Endothelial cell (in vitro differentiated cells): ENCODE results near the gene KRT77. TPM values are rescaled to one million over a fixed set of nuclear protein-coding genes. Genes with fewer than 3 reads are reported as not detected.

ENCODE experiments used
- DNase-seq: peaks from one replicate; pipeline ENCODE4 v3.0.0; 2021; ENCODE audit warnings: low spot score
- H3K27ac Mint-ChIP-seq: one replicate; pipeline ENCODE4 v1.8.0; 2021; ENCODE audit warnings: mixed read lengths, inconsistent platforms; ENCODE audit not compliant: unreplicated experiment
- H3K27me3 Mint-ChIP-seq: one replicate; pipeline ENCODE4 v1.8.0; 2021; ENCODE audit warnings: mild to moderate bottlenecking, moderate library complexity, mixed read lengths, inconsistent platforms; ENCODE audit not compliant: unreplicated experiment
- H3K36me3 Mint-ChIP-seq: one replicate; pipeline ENCODE4 v1.8.0; 2021; ENCODE audit warnings: mild to moderate bottlenecking, low read depth, mixed read lengths, inconsistent platforms; ENCODE audit not compliant: unreplicated experiment
- H3K4me1 Mint-ChIP-seq: one replicate; pipeline ENCODE4 v1.8.0; 2021; ENCODE audit warnings: mild to moderate bottlenecking, mixed read lengths, inconsistent platforms; ENCODE audit not compliant: unreplicated experiment
- H3K4me3 Mint-ChIP-seq: one replicate; pipeline ENCODE4 v1.8.0; 2021; ENCODE audit warnings: mild to moderate bottlenecking, mixed read lengths, inconsistent platforms; ENCODE audit not compliant: unreplicated experiment
- H3K9me3 Mint-ChIP-seq: one replicate; pipeline ENCODE4 v1.8.0; 2021; ENCODE audit warnings: mixed read lengths, inconsistent platforms; ENCODE audit not compliant: unreplicated experiment
- total RNA-seq: library from RNA; stranded (reverse); fragmentation: NEBNext Ultra II Directional; extraction: Animal tissue kit (Norgen Biotek cat#: 25700); gene quantifications from one replicate; pipeline ENCODE4 v1.2.1, GENCODE V29; 2021; ENCODE audit not compliant: unreplicated experiment
- TF ChIP-seq, protein P1 (sequence below): fragments of 200-600 bp; sonication (generic); IDR thresholded peaks from one replicate; pipeline ENCODE4 v1.5.0; 2021; ENCODE audit warnings: antibody characterized with exemption; ENCODE audit not compliant: unreplicated experiment

The KRT77 gene
- total RNA-seq, 1 donor from 2014 or later, result not detected

DNA sequence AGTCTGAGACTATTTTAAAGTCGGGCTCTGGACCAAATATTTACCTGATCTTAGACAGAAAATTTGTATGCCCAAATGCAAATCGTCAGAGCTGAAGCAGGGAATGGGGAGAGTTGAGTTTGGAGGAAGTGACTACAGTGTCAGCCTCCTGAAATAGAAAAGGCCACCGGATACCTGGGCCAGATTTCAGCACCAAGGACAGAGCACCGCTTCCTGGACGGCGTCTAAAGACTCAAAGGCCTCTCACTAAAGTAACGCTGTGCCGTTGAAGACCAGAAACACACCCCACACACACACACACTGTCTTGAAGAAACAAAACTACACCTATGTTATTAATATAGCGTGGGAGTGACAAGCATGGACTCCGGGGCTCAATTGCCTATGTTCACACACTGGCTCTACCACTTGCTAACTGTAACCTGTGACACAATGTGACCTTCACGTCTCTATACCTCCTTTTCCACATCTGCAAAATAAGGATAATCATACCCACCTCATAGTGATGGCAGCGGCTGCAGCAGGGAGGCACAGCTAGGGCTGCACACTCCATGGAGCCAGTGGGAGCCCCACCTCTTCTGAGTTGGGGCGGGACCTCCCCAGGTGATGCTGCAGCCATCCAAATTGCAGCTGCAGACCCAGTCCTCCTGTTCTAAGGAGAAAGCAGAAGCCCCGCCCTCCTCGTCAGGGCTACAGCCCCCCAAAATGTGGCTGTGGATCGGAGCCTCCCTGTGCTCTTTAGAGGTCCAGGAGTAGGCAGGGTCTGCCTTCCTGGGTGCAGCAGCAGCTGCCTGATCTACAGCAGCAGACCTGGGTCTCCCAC, 38.3 kb upstream of the KRT77 start:
- H3K9me3 Mint-ChIP-seq, result no peaks in the 10 kb centered on the region
- H3K27ac Mint-ChIP-seq, result no peak overlapping the region
- no peaks in the 10 kb centered on the region for H3K36me3 Mint-ChIP-seq
- DNase-seq, result peak; percentile 80
- H3K27me3 Mint-ChIP-seq, result peaks cover 2% of the 10 kb centered on the region
- H3K4me1 Mint-ChIP-seq, result no peaks in the 10 kb centered on the region
- TF ChIP-seq, protein P1, sequence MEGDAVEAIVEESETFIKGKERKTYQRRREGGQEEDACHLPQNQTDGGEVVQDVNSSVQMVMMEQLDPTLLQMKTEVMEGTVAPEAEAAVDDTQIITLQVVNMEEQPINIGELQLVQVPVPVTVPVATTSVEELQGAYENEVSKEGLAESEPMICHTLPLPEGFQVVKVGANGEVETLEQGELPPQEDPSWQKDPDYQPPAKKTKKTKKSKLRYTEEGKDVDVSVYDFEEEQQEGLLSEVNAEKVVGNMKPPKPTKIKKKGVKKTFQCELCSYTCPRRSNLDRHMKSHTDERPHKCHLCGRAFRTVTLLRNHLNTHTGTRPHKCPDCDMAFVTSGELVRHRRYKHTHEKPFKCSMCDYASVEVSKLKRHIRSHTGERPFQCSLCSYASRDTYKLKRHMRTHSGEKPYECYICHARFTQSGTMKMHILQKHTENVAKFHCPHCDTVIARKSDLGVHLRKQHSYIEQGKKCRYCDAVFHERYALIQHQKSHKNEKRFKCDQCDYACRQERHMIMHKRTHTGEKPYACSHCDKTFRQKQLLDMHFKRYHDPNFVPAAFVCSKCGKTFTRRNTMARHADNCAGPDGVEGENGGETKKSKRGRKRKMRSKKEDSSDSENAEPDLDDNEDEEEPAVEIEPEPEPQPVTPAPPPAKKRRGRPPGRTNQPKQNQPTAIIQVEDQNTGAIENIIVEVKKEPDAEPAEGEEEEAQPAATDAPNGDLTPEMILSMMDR, result no peak
- no peak overlapping the region for H3K4me3 Mint-ChIP-seq

DNA sequence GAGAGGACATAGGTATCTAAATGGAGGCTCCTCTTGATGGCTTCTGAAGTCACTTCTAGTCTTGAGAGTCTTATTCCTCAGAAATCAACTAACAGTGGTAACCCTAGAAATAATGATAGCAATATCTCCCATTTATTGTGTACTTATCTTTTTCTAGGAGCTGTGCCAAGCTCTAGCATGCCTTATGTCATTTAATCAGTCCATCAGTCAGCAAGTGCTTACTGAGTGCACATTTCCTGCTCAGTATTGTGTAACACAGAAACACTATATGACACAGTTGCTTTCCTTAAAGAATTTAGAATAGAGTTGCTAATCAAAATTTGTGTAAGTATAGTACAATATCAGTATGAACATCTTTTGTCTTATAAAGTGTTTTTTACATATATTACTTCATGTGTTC, 37.3 kb upstream of the KRT77 start:
- Mint-ChIP-seq H3K4me3 (no peak overlapping the region), H3K9me3 (no peaks in the 10 kb centered on the region), H3K27ac (no peak overlapping the region), H3K4me1 (no peaks in the 10 kb centered on the region), H3K36me3 (no peaks in the 10 kb centered on the region), H3K27me3 (peaks cover 4% of the 10 kb centered on the region)
- no peak for DNase-seq
- TF ChIP-seq, protein P1, result no peak

DNA sequence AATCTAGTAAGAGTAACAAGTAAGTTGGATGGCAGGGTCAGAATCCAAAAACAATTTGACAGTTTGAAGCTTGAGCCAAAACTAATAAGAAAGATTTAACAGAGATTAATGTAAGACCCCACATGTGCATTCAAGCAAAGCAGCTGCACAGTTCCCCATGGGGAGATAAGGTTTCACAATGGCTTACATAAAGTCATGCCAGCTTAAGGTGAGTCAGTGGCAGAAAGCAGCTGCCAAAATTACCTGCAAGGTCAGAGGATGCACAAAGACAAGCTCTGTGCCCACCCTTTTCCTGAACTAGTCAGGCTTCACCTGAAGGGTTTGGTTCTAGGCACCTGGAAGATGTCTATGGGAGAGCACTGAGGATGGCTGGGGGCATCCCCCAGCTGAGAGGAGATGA, 36.6 kb upstream of the KRT77 start:
- Mint-ChIP-seq H3K4me3 (no peak overlapping the region), H3K4me1 (no peaks in the 10 kb centered on the region), H3K36me3 (no peaks in the 10 kb centered on the region), H3K27me3 (peaks cover 4% of the 10 kb centered on the region), H3K27ac (no peak overlapping the region), H3K9me3 (no peaks in the 10 kb centered on the region)
- TF ChIP-seq, protein P1, result no peak
- no peak for DNase-seq

DNA sequence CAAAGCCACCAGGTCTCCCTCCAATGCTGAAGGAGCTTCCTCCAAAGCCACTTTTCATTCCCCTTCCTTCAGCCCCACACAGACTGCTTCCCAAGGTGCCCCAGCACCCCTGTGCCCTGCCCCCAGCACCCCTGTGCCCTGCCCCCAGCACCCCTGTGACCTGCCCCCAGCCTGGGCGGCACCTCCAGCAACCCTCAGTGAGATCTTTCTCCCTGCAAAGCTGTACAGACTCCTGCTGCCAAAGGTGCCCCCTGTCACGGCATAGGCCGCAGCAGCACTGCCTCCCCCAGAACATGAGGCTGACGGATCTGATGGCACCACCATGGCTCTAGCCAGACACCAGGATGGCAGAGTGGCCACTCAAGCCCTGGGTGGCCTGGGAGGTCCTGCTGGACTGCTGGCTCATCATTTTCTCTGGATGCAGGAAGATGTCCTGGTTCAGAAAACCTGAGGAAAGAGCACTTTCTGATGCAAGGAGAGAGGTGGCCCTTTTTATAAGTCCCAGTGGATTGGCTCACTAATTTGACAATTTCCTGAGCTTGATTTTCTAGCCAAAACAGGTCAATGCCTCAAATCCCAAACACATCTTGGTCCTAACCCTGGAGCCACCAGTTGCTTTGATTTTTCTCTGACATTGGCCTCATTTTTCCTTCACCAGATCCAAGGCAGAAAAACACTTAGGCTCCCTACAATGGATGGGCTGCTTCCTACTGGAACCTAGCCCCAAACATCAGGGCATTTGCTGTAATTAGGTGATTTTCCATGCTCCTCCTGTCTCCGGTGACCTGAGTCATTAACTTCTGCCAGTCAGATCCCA, 32.7 kb upstream of the KRT77 start:
- no peaks in the 10 kb centered on the region for H3K36me3 Mint-ChIP-seq
- no peak for DNase-seq
- TF ChIP-seq, protein P1, result no peak
- no peaks in the 10 kb centered on the region for H3K4me1 Mint-ChIP-seq
- no peak overlapping the region for H3K4me3 Mint-ChIP-seq
- H3K27me3 Mint-ChIP-seq, result peaks cover 6% of the 10 kb centered on the region
- H3K27ac Mint-ChIP-seq, result no peak overlapping the region
- no peaks in the 10 kb centered on the region for H3K9me3 Mint-ChIP-seq

GRCh38 chr12:52735106-52735505, 31.8 kb upstream of the KRT77 start:
- H3K27ac Mint-ChIP-seq, result no peak overlapping the region
- no peak for DNase-seq
- no peaks in the 10 kb centered on the region for H3K9me3 Mint-ChIP-seq
- H3K4me1 Mint-ChIP-seq, result no peaks in the 10 kb centered on the region
- H3K36me3 Mint-ChIP-seq, result no peaks in the 10 kb centered on the region
- TF ChIP-seq, protein P1, result no peak
- no peak overlapping the region for H3K4me3 Mint-ChIP-seq
- H3K27me3 Mint-ChIP-seq, result peaks cover 9% of the 10 kb centered on the region
